DOHH2 (cell line): Measurements from ENCODE around the gene ZNF81.

Experiments used
- H3F3A ChIP-seq: fragments of 200-600 bp; sonication (generic), shearing (Covaris generic); 2 replicates; pipeline ENCODE4 v1.6.0; 2016; ENCODE audit warnings: antibody characterized with exemption, mild to moderate bottlenecking; ENCODE audit not compliant: control insufficient read depth, insufficient read depth
- H3K27ac ChIP-seq: fragments of 200-600 bp; sonication (generic); 2 replicates; pipeline ENCODE4 v1.5.1; 2014; ENCODE audit warnings: low read depth, mild to moderate bottlenecking, low read length, moderate library complexity
- H3K27me3 ChIP-seq: fragments of 200-600 bp; sonication (generic); 2 replicates; pipeline ENCODE4 v1.6.1; 2014; ENCODE audit warnings: mild to moderate bottlenecking, low read length, mixed read lengths; ENCODE audit not compliant: control insufficient read depth
- H3K36me3 ChIP-seq: fragments of 200-600 bp; sonication (generic); 2 replicates; pipeline ENCODE4 v1.6.1; 2014; ENCODE audit warnings: mild to moderate bottlenecking, low read length, moderate library complexity, mixed read lengths; ENCODE audit not compliant: control insufficient read depth
- H3K4me1 ChIP-seq: fragments of 200-600 bp; sonication (generic); 2 replicates; pipeline ENCODE4 v1.6.1; 2014; ENCODE audit warnings: mild to moderate bottlenecking, low read length, mixed read lengths; ENCODE audit not compliant: control insufficient read depth
- H3K4me2 ChIP-seq: fragments of 200-600 bp; sonication (generic); 2 replicates; pipeline ENCODE4 v1.6.0; 2014; ENCODE audit warnings: mild to moderate bottlenecking, low read length, moderate library complexity
- H3K4me3 ChIP-seq: fragments of 200-600 bp; sonication (generic); 2 replicates; pipeline ENCODE4 v1.5.1; 2014; ENCODE audit warnings: mild to moderate bottlenecking, low read length, mixed read lengths
- H3K79me2 ChIP-seq: fragments of 200-600 bp; sonication (generic); 2 replicates; pipeline ENCODE4 v1.6.1; 2014; ENCODE audit warnings: mild to moderate bottlenecking, low read length, mixed read lengths; ENCODE audit not compliant: control insufficient read depth
- H3K9me2 ChIP-seq: fragments of 200-600 bp; sonication (generic); replicated peaks from 2 replicates; pipeline ENCODE4 v1.6.1; 2014; ENCODE audit warnings: mild to moderate bottlenecking, low read length, mixed read lengths; ENCODE audit not compliant: control insufficient read depth
- H3K9me3 ChIP-seq: fragments of 200-600 bp; sonication (generic); 2 replicates; pipeline ENCODE4 v1.6.1; 2014; ENCODE audit warnings: antibody characterized with exemption, low read length, mixed read lengths; ENCODE audit not compliant: control insufficient read depth, insufficient read depth
- H4K20me1 ChIP-seq: fragments of 200-600 bp; sonication (generic); 2 replicates; pipeline ENCODE4 v1.6.0; 2014; ENCODE audit warnings: low read depth, mild to moderate bottlenecking, antibody characterized with exemption, low read length, moderate library complexity; ENCODE audit not compliant: control insufficient read depth, insufficient read depth
- CTCF ChIP-seq: fragments of 200-600 bp; sonication (generic); IDR thresholded peaks from one replicate; pipeline ENCODE4 v1.5.1; 2014; ENCODE audit warnings: antibody characterized with exemption, mild to moderate bottlenecking, low read depth, low read length; ENCODE audit not compliant: poor library complexity, severe bottlenecking
- EZH2phosphoT487 ChIP-seq: fragments of 200-600 bp; sonication (generic); IDR thresholded peaks from 2 replicates; pipeline ENCODE4 v1.6.1; 2017; ENCODE audit warnings: borderline replicate concordance, mild to moderate bottlenecking, antibody characterized with exemption, low read length, moderate library complexity, mixed read lengths

Gene ZNF81

GRCh38 chrX:47864785-47865184 is 28.1 kb downstream of the ZNF81 start:
- Histone ChIP-seq H3K9me3 (no peaks in the 10 kb centered on the region), H3F3A (no peaks in the 10 kb centered on the region), H3K27ac (no peak overlapping the region), H3K9me2 (no peaks in the 10 kb centered on the region), H3K4me2 (no peak overlapping the region), H3K4me1 (no peaks in the 10 kb centered on the region), H3K36me3 (no peaks in the 10 kb centered on the region), H3K4me3 (no peak overlapping the region), H3K27me3 (no peaks in the 10 kb centered on the region), H3K79me2 (no peaks in the 10 kb centered on the region), H4K20me1 (no peaks in the 10 kb centered on the region)
- TF ChIP-seq CTCF: no peak
- no peak for TF ChIP-seq EZH2phosphoT487

- Histone ChIP-seq H4K20me1 (no peaks in the 10 kb centered on the region), H3K36me3 (no peaks in the 10 kb centered on the region), H3K9me2 (no peaks in the 10 kb centered on the region), H3K27me3 (no peaks in the 10 kb centered on the region), H3F3A (no peaks in the 10 kb centered on the region), H3K79me2 (no peaks in the 10 kb centered on the region), H3K4me3 (no peak overlapping the region), H3K4me1 (no peaks in the 10 kb centered on the region), H3K9me3 (peaks cover 11% of the 10 kb centered on the region; the same call in 1 of the 2 replicates), H3K4me2 (no peak overlapping the region), H3K27ac (no peak overlapping the region)
- no peak for TF ChIP-seq EZH2phosphoT487
- TF ChIP-seq CTCF: no peak
These were observed 36.4 kb downstream of the ZNF81 start for GRCh38 chrX:47873123-47873522.

- TF ChIP-seq CTCF (no peak), EZH2phosphoT487 (no peak)
- H4K20me1 ChIP-seq: no peaks in the 10 kb centered on the region
- H3K27ac ChIP-seq: no peak overlapping the region
- no peak overlapping the region for H3K4me3 ChIP-seq
- no peak overlapping the region for H3K4me2 ChIP-seq
- no peaks in the 10 kb centered on the region for H3K27me3 ChIP-seq
- peaks cover 11% of the 10 kb centered on the region; the same call in 1 of the 2 replicates for H3K9me3 ChIP-seq
- H3K79me2 ChIP-seq: no peaks in the 10 kb centered on the region
- H3K36me3 ChIP-seq: no peaks in the 10 kb centered on the region
- H3K9me2 ChIP-seq: no peaks in the 10 kb centered on the region
- H3K4me1 ChIP-seq: no peaks in the 10 kb centered on the region
- H3F3A ChIP-seq: no peaks in the 10 kb centered on the region
These were observed 40.6 kb downstream of the ZNF81 start for GRCh38 chrX:47877327-47877726.
